ENCODE measurements around the gene RBM4B. TPM values are rescaled to one million over a fixed set of nuclear protein-coding genes. Genes with fewer than 3 reads are reported as not detected.
"Not testable (repeated sequence)": the region's sequence is repeated elsewhere in the genome, so short reads cannot be mapped to it uniquely, and the experiment has no call there.

RBM4B gene
- polyA plus RNA-seq, 3 donors = 68.3 to 74.4 (median 68.9) TPM

DNA sequence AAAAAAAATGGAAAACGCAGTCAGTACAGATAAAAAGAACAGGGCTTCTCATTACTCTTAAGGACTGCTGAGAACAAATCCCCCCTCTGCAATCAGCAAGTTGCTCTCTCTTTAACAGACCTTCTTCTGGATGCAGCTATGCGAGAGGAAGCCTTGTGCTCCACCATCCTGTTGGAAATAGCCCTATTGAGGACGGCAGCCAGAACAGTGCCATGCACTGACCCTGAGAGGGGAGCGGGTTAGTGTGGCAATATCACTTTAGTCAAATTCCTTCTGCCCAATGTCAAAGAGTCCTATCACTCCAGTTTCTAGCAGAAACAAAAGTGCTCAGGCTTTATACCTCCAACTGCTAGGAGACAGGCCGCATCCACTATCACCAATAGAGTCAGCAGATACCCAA, 6.9 kb downstream of the RBM4B start:
- no peak for DNase-seq (ENCODE audit: extremely low read depth in 1 of 11, low read depth in 9 of 11, low spot score in 4 of 11)

DNA sequence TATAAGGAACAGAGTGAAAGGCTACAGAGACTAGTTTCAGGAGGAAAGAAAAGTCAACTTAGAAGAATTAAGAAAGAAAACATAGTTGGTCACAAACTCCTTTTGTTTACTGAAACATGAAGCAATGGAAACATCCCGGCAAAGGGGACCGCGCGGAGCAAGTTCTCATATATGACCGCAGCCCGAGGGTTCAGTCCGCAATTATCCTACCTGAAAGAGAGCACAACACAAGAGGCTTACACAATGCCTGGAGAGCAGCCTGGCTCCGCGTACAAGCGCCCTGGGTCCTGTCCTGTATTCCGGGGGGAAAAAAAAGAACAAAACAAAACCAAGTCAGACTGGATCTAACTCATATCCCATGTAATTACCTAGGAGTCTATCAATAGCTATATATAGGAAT, 12.3 kb downstream of the RBM4B start:
- no peak for DNase-seq (ENCODE audit: extremely low read depth in 1 of 11, low read depth in 9 of 11, low spot score in 4 of 11)

DNA sequence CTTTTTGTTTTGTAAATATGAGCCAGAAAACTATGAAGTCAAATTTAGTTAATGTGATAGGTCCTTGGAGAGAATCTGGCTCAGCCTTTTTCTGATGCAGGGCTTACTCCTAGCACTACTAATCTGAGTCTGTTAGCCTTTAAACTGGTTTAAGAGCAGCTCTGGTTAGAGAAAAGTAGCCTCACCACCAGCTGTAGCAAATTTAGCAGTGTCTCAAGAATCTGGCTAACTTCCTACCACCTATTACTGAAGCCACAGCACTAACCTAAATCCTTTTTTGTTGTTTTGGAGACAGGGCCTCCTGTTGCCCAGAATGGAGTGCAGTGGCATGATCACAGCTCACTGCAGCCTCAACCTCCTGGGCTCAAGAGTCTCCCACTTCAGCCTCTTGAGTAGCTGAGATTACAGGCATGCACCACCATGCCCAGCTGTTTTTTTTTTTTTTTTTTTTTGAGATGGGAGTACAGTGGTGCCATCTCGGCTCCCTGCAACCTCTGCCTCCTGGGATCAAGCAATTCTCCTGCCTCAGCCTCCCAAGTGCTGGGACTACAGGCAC, 13.9 kb downstream of the RBM4B start:
- DNase-seq (ENCODE audit: extremely low read depth in 1 of 11, low read depth in 9 of 11, low spot score in 4 of 11) = no peak

DNA sequence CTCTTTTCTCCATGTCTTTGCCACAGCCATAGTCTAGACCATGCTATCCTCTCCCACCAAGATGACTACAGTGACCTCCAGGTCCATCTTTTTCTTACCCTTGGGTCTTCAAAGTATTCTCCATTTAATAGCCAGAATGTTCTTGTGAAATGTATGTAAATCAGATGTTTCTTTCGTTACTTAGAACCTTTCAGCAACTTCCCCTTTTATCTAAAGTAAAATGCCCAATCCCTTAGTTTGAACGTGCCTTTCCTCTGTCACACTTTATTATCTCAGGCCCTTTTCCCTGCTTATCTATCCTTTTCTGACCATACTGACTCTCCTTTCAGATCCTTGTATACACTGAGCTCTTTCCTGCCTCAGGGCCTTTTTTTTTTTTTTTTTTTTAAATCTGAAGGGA, 17.9 kb downstream of the RBM4B start:
- no peak for DNase-seq (ENCODE audit: extremely low read depth in 1 of 11, low read depth in 9 of 11, low spot score in 4 of 11)

DNA sequence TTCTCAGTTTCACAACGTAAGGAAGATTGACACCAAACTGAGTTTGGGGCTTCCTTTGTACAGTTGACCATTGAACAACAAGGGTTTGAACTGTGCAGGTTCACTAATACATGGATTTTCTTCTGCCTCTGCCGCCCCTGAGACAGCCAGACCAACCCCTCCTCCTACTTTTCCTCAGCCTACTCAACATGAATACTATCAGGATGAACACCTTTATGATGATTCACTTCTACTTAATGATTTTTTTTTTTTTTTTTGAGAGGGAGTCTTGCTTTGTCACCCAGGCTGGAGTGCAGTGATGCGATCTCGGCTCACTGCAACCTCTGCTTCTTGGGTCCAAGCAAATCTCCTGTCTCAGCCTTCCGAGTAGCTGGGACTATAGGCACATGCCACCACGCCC, 24.6 kb downstream of the RBM4B start:
- no peak for DNase-seq (ENCODE audit: extremely low read depth in 1 of 11, low read depth in 9 of 11, low spot score in 4 of 11)

DNA sequence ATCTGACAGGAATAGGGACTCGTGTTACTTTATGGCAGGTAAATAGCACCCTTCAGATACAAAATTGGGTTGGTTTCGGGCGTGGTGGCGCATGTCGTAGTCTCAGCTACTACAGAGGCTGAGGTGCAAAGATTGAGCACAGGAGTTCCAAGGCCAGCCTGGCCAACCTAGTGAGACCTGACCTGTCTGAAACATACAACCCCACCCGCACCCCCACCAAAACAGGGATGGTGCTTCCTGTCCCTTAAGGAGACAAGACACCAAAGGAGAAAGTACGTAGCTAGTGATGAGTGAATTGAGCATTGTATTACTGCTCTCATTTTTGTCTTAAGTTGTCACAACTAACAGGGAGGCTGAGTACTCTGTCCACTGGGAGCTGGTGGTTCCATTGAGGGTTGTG, 25.0 kb downstream of the RBM4B start:
- no peak for DNase-seq (ENCODE audit: extremely low read depth in 1 of 11, low read depth in 9 of 11, low spot score in 4 of 11)

DNA sequence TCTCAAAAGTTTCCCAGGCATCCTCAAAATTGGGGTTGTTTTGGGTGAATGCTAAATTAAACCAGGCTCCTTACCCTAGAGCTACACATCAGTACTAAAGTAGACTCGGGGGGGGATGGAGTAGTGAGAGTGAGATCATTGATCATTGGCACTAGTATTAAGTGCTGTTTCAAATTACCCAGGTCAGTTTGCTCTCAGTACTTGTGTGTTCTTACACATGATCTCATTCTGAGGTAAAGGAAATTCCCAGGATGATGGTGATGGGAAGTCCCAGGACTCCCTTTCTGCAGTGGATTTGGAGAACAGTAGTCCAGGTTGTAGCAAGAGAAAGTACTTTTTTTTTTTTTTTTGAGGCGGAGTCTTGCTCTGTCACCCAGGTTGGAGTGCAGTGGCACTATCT, 26.7 kb downstream of the RBM4B start:
- no peak for DNase-seq (ENCODE audit: extremely low read depth in 1 of 11, low read depth in 9 of 11, low spot score in 4 of 11)

DNA sequence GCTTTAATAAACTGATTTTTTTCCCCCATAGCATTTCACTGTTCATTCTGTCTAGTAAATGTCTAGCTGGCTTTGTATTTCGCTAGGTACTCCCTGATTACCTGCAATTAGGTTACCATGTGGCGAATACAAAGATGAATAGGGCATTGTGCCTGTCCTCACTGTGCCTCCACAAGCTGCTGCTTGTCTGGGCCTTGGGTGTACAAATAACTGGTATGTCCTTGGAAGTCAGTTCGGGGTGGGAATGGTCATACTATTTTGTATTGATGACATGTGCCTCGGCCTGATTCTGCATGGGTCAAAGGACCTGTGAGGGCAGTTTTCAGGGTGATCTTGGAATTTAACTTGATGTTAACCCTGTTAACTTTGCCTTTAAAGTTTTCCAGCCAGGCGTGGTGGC, 27.8 kb downstream of the RBM4B start:
- no peak for DNase-seq (ENCODE audit: extremely low read depth in 1 of 11, low read depth in 9 of 11, low spot score in 4 of 11)

DNA sequence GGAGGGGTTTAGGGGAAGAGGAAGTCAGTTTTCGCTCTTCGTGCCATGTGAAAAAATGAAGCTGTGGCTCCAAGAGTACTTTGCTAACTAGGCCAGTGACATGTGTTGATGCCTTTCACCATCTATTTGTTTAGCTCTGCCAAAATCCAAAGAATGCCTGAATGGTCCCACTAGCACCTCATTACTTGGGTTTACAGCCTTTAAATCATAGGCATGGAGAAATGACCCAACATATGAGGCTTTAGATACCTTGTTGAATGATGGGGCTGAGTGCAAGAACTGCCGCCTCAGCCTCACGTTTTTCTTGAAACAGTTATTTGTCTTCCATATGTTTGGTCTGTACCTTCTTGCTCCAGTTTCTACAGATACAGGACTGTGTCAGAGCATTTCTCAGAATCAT, 30.9 kb downstream of the RBM4B start:
- DNase-seq (ENCODE audit: extremely low read depth in 1 of 11, low read depth in 9 of 11, low spot score in 4 of 11) = no peak

DNA sequence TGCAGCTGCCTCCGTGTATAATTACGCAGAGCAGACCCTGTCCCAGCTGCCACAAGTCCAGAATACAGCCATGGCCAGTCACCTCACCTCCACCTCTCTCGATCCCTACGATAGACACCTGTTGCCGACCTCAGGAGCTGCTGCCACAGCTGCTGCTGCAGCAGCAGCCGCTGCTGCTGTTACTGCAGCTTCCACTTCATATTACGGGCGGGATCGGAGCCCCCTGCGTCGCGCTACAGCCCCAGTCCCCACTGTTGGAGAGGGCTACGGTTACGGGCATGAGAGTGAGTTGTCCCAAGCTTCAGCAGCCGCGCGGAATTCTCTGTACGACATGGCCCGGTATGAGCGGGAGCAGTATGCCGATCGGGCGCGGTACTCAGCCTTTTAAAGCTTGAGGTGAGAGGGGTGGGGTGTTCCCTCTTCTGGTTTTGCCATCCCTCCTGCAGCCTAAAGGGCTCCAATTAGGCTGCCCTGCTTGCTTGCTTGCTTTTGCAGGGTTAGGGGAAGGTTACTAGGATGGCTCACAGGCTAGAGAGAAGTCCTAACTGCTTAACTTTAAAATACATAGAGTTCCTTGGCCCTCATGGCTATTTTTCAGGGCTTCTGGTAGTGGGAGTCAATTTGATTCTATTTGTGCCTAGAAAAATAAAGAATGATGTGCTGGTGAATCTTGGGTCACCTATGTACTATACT, 33.8 kb downstream of the RBM4B start:
- DNase-seq (ENCODE audit: extremely low read depth in 1 of 11, low read depth in 9 of 11, low spot score in 4 of 11) = no peak

DNA sequence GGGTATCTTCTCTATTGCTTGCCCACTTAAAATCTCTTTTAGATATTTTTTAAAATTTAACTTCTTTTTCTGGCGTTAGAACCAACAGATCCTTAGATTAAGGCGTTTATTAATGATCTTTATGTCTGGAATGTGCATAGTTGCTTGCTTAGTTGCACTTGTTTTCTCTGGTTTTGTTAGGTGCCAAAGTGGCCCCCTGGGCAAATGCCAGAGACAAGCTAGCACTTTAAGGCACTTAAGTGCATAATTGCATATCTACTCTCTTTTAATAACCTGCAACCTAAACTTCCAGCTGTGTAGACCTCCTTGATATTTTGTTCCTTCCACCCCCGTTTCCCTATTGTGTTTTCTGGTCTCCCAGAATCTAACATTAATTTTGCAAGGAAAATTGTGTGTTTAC, 35.9 kb downstream of the RBM4B start:
- DNase-seq (ENCODE audit: extremely low read depth in 1 of 11, low read depth in 9 of 11, low spot score in 4 of 11) = no peak

DNA sequence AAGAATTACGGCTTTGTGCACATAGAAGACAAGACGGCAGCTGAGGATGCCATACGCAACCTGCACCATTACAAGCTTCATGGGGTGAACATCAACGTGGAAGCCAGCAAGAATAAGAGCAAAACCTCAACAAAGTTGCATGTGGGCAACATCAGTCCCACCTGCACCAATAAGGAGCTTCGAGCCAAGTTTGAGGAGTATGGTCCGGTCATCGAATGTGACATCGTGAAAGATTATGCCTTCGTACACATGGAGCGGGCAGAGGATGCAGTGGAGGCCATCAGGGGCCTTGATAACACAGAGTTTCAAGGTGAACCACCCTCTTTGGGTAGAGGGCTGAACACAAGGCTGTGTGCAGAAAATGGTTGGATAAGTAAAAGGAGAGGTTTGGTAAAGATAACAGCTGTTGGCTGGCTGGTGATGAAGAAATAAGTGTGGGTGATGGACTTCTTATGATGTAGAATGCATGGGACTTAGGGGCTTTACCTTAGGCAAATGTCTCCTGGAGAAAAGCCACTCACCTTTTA, 37.8 kb downstream of the RBM4B start:
- DNase-seq (ENCODE audit: extremely low read depth in 1 of 11, low read depth in 9 of 11, low spot score in 4 of 11) = not testable (repeated sequence)

DNA sequence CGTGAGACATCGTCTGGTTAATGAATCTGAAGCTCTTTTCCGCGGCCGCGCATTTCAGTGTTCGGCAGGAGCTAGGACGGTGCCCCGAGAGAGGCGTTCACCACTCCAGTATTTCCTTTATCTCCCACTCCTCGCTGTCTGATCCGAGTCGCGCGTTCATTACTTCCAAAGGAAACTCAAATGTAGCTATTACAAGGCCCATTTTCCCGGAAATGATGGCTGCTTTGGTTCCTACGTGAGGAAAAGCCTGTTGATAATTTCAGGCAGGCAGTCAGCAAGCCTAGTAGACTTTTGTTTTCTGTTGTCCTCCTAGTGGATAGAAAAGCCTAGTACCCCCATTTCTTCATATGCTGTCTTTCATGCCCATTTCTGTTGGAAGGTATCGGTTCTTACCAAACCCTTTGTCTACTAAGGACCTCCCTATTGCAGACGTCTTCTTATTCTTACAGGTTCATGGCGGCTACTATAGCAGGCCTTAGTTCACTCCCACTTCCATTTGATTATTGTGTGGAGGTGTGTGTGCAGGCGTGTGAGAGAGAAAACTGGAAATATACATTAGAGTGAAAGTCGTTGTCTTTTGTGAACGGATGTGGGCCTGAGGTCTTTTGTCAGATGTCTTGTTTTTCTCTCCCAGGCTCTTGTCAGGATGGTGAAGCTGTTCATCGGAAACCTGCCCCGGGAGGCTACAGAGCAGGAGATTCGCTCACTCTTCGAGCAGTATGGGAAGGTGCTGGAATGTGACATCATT, 38.4 kb downstream of the RBM4B start:
- peak in 8 of 11 donors; percentile 9 to 44 (median 36) for DNase-seq (ENCODE audit: extremely low read depth in 1 of 11, low read depth in 9 of 11, low spot score in 4 of 11)

DNA sequence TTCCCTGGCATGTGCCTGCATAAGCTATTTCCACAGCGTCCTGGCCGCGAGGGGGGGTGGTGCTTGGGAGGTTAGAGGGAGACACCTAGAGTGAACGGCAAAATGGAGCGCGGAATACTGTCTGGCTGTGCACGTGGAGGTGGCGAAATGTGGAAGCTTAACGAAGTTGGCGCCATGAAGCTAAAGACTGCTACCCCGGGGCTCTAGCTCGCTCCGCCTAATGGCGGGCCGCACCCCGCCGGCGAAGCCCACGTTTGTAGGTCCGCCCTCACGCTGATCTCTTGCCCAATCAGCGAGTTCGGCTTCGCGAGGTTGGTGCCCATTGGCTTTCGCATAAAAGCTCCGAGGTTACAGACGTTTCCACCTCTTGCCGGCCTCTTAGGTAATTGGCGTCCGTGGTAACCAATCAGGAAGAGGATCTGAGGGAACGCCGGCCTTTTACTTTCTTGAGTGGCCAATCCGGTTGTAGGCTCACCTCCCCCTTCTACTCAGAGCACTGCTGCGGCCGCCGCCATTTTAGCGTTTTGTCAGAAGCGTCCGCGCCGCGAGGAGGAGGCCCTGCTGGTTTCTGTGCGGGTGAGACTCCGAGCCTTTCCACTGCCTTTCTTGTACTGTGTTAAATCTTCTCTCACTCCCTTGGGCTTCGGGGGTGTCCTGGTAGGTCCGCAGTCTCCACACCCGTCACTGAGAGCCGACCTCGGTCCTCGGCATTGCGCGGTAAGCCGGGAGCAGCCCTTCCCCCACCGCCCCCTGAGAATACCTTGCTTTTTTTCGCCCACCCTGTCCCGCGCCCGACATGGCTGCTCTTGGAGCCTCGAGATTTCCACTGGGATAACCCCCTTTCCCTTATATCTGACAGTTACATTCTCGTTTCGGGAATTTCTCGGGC, 39.3 kb downstream of the RBM4B start, which contains the start of gene RBM4:
Gene RBM4 (plus strand): TSS at position 527 of the 889 bp plus-strand sequence. CDS start 1,009 bp downstream, outside the sequence.
- DNase-seq (ENCODE audit: extremely low read depth in 1 of 11, low read depth in 9 of 11, low spot score in 4 of 11) = peak; percentile 100

DNA sequence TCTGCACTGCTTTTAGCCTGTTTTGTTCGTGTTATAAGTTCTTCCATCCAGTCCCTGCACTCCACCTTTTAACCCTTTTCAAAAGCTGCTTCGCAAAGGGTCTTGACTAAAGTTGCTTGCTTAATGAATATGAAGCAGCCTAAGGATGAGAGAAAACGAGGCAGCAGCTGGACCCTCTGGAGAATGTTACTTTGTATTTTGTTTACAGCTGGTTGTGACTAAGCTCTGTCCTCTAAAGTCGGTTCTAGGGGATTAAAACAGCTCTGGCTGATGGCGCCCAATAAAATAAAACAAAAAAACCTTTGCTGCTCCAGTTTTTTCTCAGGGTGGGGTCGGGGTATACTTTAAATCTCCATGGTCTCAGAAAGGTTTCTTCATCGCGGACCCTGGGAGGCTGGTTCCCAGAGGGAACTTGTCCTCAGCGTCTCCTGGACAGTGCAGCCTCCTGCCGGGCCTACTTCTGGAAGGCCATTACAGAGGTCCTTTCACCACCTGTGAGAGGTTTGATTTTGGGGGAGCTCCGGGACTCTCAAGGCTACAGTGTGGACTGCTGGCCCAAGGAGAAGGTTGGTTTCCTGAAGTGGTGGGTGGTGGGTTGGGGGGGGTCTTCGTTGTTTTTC, 40.0 kb downstream of the RBM4B start:
- peak in 2 of 11 donors; percentile 6 to 9 for DNase-seq (ENCODE audit: extremely low read depth in 1 of 11, low read depth in 9 of 11, low spot score in 4 of 11)

DNA sequence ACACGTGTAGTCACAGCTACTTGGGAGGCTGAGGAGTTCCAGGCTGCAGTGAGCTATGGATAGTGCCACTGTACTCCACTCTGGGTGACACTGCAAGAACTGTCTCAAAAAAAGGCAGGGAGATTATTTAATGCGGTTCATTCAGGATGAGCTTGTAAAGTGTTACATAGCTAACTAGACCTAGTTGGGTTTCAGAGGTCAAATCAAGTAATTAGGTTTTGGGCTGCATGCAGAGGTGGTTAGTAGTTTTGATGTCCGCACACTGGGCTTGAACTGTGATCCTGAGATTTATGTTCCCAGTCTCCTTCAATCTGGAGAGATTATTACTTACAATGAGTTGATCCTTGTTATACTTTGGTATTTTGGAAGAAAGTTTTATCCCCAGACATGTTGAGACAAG, 41.3 kb downstream of the RBM4B start:
- no peak for DNase-seq (ENCODE audit: extremely low read depth in 1 of 11, low read depth in 9 of 11, low spot score in 4 of 11)

DNA sequence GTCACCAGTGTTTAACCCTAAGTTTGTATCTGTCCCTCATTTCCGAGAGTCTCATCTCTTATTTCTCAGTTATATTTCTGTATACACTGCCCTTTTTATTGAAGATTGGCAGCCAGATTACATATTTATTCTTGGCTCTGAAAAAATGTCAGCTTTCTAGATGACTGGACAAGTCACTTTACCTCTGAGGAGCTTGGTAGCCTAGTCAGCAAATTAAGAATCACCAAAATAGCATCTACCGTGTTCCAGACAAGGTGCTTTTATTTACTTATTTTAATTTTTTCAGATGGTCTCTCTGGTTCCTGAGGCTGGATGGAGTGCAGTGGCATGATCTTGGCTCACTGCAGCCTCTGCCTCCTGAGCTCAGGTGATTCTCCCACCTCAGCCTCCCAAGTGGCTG, 44.7 kb downstream of the RBM4B start:
- DNase-seq (ENCODE audit: extremely low read depth in 1 of 11, low read depth in 9 of 11, low spot score in 4 of 11) = no peak

DNA sequence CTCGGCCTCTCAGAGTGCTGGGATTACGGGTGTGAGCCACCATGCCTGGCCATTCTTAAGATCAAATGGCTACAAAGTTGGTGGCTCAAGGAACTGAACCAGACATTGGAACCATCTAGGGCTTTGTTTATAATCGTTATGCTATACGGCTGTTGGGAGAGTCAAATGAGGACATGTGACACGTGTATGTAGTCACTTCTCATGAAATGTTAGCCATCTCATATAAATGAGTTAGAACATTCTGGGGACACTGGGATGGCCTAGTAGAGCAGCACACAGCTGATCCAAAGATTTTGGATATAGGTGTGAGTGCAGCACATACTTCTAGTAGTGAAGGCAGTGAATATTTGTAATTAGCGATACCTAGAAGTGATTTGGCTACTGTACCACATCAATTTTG, 45.8 kb downstream of the RBM4B start:
- DNase-seq (ENCODE audit: extremely low read depth in 1 of 11, low read depth in 9 of 11, low spot score in 4 of 11) = no peak

DNA sequence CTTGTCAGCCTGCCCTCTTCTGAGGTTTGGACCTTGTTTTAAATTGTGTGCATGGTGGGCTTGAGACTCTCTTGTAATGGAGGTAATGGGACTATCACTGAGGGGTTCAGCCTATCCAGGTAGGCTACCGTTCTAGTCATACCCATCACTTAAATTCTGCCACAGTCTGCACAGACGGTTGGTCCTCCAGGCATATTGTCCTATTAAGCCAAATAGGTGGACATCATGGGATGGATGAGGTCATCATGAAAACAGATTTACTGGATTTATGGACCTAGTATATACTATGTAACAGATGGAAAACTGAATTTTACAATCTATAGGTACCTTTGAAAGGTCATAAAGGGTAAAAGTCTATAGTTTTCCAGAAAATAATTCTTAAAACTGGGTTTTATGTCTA, 48.3 kb downstream of the RBM4B start:
- DNase-seq (ENCODE audit: extremely low read depth in 1 of 11, low read depth in 9 of 11, low spot score in 4 of 11) = no peak
